HepG2 (cell line): ENCODE measurements around the gene TSHZ2. TPM values are rescaled to one million over a fixed set of nuclear protein-coding genes. Genes with fewer than 3 reads are reported as not detected.

Experiments used
- BRD4 ChIP-seq: sonication (generic); formaldehyde crosslinking; IDR thresholded peaks from 2 replicates; pipeline ENCODE4 v1.4.0; 2020; ENCODE audit warnings: missing genetic modification reagents
- HMG20A ChIP-seq: IDR thresholded peaks from 2 replicates; pipeline ENCODE4 v1.6.1; 2016; ENCODE audit warnings: borderline replicate concordance
- KDM5A ChIP-seq: fragments of 200-600 bp; sonication (generic); IDR thresholded peaks from 2 replicates; pipeline ENCODE4 v1.7.0; 2018; ENCODE audit warnings: antibody characterized with exemption, mild to moderate bottlenecking, low read length, borderline replicate concordance
- KLF9 ChIP-seq: IDR thresholded peaks from 2 replicates; pipeline ENCODE4 v1.6.1; 2016; ENCODE audit warnings: low read depth
- MEF2D ChIP-seq: sonication (generic); formaldehyde crosslinking; IDR thresholded peaks from 2 replicates; pipeline ENCODE4 v1.5.1; 2020; ENCODE audit warnings: mild to moderate bottlenecking, missing genetic modification reagents
- MIER3 ChIP-seq: IDR thresholded peaks from 2 replicates; pipeline ENCODE4 v1.6.1; 2016; ENCODE audit warnings: missing compliant biosample characterization, borderline replicate concordance
- POGK ChIP-seq: sonication (generic); formaldehyde crosslinking; conservative IDR thresholded peaks from 2 replicates; pipeline ENCODE4 v1.8.0; 2022; ENCODE audit warnings: mild to moderate bottlenecking, moderate library complexity, missing genetic modification reagents
- RFXANK ChIP-seq: IDR thresholded peaks from 2 replicates; pipeline ENCODE4 v1.6.1; 2016
- TFDP1 ChIP-seq: IDR thresholded peaks from 2 replicates; pipeline ENCODE4 v1.6.1; 2016; ENCODE audit warnings: missing compliant biosample characterization, missing genetic modification reagents, borderline replicate concordance
- THAP9 ChIP-seq: sonication (generic); formaldehyde crosslinking; IDR thresholded peaks from 2 replicates; pipeline ENCODE4; 2020; ENCODE audit warnings: missing genetic modification reagents, mild to moderate bottlenecking, borderline replicate concordance
- ZNF10 ChIP-seq: sonication (generic); formaldehyde crosslinking; IDR thresholded peaks from 2 replicates; pipeline ENCODE4 v1.4.0; 2020; ENCODE audit warnings: mild to moderate bottlenecking, low read depth, missing genetic modification reagents, borderline replicate concordance
- ZNF598 ChIP-seq: sonication (generic); formaldehyde crosslinking; IDR thresholded peaks from 2 replicates; pipeline ENCODE4 v1.5.1; 2020; ENCODE audit warnings: mild to moderate bottlenecking, missing genetic modification reagents, borderline replicate concordance
- polyA plus RNA-seq, 8 experiments: library from polyadenylated mRNA; depleted of rRNA in 3 of 8; stranded (reverse) in 7 of 8; unstranded in 1 of 8; fragments of >200 nt; fragmentation: Illumina TruSeq in 4 of 8; extraction: Trizol in 4 of 8; gene quantifications; 2 replicates each; pipeline versions ENCODE4 v1.2.1 to v1.2.3, GENCODE V29; 2011 to 2016; ENCODE audit warnings: low read depth in 4 of 8, missing spikeins in 1 of 8, mixed read lengths in 1 of 8; ENCODE audit not compliant: insufficient read depth in 1 of 8
- total RNA-seq, 5 experiments: library from RNA; depleted of rRNA; stranded (reverse); fragments of >200 nt; fragmentation: Illumina TruSeq; extraction: Trizol; gene quantifications; 2 replicates each; pipeline ENCODE4 v1.2.3, GENCODE V29; 2016; ENCODE audit warnings: low read depth in 1 of 5
- TF ChIP-seq, protein P1 (sequence below): IDR thresholded peaks from 2 replicates; pipeline ENCODE4 v1.6.1; 2016; ENCODE audit warnings: low read depth, control low read depth
- TF ChIP-seq, protein P2 (sequence below): sonication (generic); formaldehyde crosslinking; IDR thresholded peaks from 2 replicates; pipeline ENCODE4 v1.5.0; 2020; ENCODE audit warnings: mild to moderate bottlenecking, missing genetic modification reagents
- TF ChIP-seq, protein P3 (sequence below): sonication (generic); formaldehyde crosslinking; IDR thresholded peaks from 2 replicates; pipeline ENCODE4 v1.4.0; 2020; ENCODE audit warnings: missing genetic modification reagents

Gene TSHZ2
- total and polyA plus RNA-seq, 2 of the 13 experiments (the other 11 are each of a cell fraction or from before 2014, with no cell fraction given), result 0.01 TPM; not detected in 1

GRCh38 chr20:53081916-53082863 lies 110.0 kb downstream of the TSHZ2 start (continued):
- TF ChIP-seq THAP9 (CRISPR knock-in tag), result no peak
- TF ChIP-seq TFDP1, result no peak; the same call in 1 of the 2 replicates
- TF ChIP-seq KDM5A, result no peak; the same call in 1 of the 2 replicates
- TF ChIP-seq, protein P1, sequence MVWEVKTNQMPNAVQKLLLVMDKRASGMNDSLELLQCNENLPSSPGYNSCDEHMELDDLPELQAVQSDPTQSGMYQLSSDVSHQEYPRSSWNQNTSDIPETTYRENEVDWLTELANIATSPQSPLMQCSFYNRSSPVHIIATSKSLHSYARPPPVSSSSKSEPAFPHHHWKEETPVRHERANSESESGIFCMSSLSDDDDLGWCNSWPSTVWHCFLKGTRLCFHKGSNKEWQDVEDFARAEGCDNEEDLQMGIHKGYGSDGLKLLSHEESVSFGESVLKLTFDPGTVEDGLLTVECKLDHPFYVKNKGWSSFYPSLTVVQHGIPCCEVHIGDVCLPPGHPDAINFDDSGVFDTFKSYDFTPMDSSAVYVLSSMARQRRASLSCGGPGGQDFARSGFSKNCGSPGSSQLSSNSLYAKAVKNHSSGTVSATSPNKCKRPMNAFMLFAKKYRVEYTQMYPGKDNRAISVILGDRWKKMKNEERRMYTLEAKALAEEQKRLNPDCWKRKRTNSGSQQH (CRISPR knock-in tag), result no peak
- TF ChIP-seq MIER3, result peak; percentile 94
- no peak for TF ChIP-seq POGK (CRISPR knock-in tag)
- TF ChIP-seq BRD4 (CRISPR knock-in tag), result no peak
- TF ChIP-seq, protein P2, sequence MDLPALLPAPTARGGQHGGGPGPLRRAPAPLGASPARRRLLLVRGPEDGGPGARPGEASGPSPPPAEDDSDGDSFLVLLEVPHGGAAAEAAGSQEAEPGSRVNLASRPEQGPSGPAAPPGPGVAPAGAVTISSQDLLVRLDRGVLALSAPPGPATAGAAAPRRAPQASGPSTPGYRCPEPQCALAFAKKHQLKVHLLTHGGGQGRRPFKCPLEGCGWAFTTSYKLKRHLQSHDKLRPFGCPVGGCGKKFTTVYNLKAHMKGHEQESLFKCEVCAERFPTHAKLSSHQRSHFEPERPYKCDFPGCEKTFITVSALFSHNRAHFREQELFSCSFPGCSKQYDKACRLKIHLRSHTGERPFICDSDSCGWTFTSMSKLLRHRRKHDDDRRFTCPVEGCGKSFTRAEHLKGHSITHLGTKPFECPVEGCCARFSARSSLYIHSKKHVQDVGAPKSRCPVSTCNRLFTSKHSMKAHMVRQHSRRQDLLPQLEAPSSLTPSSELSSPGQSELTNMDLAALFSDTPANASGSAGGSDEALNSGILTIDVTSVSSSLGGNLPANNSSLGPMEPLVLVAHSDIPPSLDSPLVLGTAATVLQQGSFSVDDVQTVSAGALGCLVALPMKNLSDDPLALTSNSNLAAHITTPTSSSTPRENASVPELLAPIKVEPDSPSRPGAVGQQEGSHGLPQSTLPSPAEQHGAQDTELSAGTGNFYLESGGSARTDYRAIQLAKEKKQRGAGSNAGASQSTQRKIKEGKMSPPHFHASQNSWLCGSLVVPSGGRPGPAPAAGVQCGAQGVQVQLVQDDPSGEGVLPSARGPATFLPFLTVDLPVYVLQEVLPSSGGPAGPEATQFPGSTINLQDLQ (CRISPR knock-in tag), result no peak
- TF ChIP-seq ZNF10 (CRISPR knock-in tag), result no peak
- TF ChIP-seq KLF9 (CRISPR knock-in tag), result no peak
- 0 out of 2 replicates have a peak, but pooled peaks have one; percentile 34 for TF ChIP-seq RFXANK
- TF ChIP-seq HMG20A (CRISPR knock-in tag), result peak; percentile 96
- peak; percentile 85 for TF ChIP-seq MEF2D (CRISPR knock-in tag)
- TF ChIP-seq, protein P3, sequence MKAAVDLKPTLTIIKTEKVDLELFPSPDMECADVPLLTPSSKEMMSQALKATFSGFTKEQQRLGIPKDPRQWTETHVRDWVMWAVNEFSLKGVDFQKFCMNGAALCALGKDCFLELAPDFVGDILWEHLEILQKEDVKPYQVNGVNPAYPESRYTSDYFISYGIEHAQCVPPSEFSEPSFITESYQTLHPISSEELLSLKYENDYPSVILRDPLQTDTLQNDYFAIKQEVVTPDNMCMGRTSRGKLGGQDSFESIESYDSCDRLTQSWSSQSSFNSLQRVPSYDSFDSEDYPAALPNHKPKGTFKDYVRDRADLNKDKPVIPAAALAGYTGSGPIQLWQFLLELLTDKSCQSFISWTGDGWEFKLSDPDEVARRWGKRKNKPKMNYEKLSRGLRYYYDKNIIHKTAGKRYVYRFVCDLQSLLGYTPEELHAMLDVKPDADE (CRISPR knock-in tag), result no peak
- TF ChIP-seq ZNF598 (CRISPR knock-in tag), result no peak
